ENCODE results near the gene PPP4R2.

- TF ChIP-seq CTCF (IDR thresholded peaks at IDR 0.05) (no peak), ZFX (IDR thresholded peaks at IDR 0.05; ENCODE audit: borderline replicate concordance) (no peak)
These were observed 13.5 kb downstream of the PPP4R2 start for GRCh38 chr3:73010158-73010557.

Data from 22Rv1 (cell line).